NB4 (cell line): ENCODE measurements around the gene MSL2.

Source experiments
- CTCF ChIP-seq: IDR thresholded peaks from one replicate; pipeline ENCODE4 v1.5.1; 2012; ENCODE audit warnings: low read depth, low read length
- POLR2A ChIP-seq: IDR thresholded peaks from 2 replicates; pipeline ENCODE4 v1.6.1; 2011; ENCODE audit warnings: mild to moderate bottlenecking; ENCODE audit not compliant: insufficient read length; ENCODE audit errors: extremely low read depth
- TF ChIP-seq, protein P1 (sequence below): IDR thresholded peaks from 2 replicates; pipeline ENCODE4 v1.6.1; 2011; ENCODE audit warnings: low read depth, low read length

DNA sequence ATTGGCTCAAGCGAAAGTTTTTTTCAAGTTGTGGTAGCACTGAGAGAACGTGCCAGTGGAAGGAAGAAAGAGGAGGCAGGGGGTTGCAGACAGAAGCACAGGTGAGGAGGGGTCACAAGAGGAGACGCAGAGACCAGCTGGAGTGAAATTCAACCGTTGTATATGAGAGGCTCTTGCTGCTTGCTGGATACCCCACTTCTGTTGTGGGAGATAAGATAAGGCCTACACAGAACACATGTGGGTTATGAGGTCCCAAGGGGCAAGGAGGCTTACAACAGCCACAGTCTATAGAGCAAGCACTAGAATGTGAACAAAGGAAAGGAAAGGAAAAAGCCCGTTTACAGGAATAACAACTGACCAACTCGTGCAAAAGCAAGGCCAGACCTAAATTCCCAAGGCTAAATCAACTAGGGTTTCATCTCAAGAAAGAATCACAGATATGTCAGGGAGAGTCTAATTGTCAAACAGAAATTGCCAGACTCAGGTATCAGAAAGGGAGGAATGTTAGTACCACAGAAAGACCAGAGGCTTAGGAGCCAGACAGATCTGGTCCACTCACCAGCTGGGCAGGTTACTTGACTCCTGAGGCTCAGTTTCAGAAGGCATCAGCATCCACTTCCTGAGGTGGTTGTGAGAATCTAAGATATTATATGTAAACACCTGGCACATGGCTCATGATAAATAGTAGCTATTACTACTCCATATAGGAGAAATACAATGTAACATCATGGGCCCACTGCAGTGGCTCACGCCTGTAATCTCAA, 60.9 kb downstream of the MSL2 start:
- TF ChIP-seq POLR2A, result no peak
- TF ChIP-seq CTCF, result no peak
- TF ChIP-seq, protein P1, sequence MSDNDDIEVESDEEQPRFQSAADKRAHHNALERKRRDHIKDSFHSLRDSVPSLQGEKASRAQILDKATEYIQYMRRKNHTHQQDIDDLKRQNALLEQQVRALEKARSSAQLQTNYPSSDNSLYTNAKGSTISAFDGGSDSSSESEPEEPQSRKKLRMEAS, result peak; percentile 69; the same call in 1 of the 2 replicates
